ENCODE data around the gene KRT38.
"Not testable (repeated sequence)": the region's sequence is repeated elsewhere in the genome, so short reads cannot be mapped to it uniquely, and the experiment has no call there.

Gene KRT38

DNA sequence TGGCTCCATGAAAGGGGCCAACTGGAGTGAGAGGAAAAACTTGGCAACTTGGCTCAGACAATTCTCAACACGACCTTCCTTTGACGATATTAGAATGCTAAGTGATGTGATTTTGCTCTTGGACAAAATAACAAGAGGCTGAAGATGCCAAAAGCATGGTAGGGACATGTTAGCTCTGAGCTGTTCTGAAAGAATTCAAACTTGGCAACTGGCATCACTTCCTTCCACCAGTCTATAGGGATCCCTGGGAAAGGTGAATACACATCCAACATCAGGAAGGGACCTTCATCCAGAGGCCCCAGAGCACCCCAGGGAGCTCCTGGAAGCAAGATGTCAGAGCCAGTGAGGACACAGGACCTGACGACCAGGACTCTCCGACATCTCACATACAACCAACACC is 20.6 kb downstream of the KRT38 start:
- no peak for DNase-seq

DNA sequence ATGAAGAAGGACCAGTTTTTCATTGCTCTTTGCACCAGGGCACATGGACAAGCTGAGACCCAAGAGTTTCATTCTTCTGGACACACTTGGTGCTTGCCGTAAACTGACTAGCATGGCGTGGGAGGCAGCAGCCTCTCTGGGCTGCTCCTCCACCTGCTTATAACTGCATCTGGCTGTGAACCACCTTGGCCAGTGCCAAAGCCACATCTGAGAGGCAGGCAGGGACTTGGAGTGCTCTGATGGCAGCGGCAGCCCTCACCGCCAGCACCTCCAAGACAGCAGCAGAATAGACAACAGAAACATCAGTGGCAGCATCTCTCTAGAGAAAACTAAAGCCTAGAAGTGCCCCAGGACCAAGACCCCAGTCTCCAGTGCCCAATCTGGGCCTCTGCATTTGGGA is 21.1 kb downstream of the KRT38 start:
- DNase-seq = no peak

DNA sequence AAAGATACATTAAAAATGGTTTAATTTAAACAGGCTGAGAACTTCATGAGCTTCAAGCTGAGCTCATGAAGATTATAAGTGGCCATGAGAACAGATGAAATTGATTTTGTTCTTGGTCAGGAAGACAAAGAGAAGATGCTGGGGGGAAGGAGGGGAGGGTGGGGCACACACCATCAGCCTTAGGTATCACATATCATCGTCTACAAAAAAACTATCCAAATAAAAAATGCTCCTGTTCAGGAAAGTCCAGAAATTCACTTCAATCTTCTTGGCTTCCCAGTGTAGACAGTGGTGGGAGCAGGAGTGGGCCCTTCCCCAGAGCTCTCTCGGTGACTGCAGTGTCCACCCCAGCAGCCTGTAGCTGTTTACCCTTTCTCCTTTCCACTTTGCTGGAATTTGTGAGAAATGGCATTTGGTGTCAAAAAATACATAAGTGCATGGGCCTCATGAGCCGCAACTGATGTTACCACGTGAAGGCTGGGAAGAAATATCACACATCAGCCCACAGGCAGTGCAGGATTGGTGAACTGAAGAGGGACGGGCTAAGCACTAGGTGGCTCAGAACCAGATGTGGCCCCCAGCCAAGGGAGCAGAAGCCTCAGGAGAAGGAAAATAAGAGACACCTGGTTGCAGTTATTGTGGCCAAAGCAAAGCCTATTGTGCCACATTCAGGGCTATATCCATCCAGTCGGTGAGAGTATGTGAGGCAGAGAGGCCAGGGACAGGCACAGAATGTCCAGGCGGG is 22.5 kb downstream of the KRT38 start:
- DNase-seq = no peak

DNA sequence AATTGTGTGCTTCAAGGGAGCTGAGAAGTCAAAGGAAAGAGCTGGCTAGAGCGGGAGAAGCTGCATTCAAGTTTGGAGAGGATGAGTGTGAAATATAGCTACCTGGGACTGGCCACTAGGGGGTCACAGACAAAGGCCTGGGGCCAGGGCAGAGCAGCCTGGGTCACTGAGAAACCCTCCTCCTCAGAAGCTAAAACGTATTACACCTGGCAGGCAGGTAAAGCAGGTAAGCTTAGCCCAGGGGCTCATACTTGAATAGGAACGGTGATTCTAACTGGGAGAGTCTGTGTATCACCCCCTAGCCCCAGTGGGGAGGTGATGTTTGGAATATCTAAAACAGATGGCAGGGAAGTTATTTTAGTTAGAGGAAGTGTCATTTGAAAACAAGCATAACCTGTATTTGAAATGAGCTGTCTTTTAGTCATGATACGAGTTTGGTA is 23.2 kb downstream of the KRT38 start:
- no peak for DNase-seq

DNA sequence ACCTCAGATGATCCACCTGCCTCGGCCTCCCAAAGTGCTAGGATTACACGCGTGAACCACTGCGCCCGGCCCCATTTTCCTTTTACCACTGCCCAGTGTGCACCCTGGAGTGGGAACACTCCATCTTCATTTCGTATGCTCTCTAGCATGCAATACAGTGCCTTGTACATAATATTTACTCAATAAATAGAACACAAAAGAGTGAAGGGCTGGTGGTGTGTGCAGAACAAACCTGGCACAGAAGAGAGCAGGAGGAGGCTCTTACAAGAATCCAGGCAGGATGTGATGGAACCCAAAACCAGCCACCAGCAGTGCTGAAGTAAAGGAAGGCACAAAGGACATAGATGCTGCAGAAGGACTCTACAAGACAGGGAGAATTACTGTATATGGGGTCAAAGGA is 23.7 kb downstream of the KRT38 start:
- no peak for DNase-seq

DNA sequence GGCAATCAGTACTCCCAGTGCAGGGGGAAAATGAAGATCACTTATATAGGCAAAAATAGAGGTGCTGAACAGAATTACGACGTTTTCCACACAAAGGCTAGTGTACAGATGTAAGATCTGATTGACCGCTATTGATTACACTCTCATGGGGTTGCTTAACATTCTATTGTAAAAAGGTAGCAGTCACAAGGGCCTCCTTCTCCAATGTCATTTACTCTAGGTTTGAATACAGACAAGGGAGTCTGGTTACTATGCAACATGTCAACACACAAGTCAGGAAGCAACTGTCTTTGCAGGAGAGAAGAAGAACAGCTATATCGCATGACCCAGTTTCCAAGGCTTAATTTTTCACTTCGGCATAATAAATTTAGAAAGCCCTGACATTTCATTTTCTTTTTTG is 24.3 kb downstream of the KRT38 start:
- DNase-seq = no peak

DNA sequence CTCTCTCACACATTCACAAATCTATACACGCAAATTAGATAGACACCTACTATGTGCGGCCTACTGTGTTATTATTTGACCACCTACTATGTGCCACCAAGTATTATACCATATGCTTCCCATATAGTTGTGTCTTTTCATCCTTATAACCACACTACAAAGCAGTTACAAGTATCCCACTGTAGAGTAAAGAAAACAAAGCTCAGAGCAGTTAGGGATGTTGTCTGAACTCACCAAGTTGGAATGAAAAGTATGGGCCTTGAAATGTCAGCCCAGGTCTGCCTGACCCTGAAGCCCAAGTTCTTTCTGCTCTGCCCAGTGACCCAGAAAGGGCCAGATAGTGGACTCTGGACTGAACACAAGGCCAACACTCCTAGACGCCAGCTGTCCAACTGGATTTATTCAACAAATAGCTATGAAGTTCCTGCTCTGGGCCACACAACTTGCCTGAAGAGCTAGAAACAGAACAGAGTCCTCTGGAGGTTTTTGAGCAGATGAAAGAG is 24.9 kb downstream of the KRT38 start:
- DNase-seq = no peak

DNA sequence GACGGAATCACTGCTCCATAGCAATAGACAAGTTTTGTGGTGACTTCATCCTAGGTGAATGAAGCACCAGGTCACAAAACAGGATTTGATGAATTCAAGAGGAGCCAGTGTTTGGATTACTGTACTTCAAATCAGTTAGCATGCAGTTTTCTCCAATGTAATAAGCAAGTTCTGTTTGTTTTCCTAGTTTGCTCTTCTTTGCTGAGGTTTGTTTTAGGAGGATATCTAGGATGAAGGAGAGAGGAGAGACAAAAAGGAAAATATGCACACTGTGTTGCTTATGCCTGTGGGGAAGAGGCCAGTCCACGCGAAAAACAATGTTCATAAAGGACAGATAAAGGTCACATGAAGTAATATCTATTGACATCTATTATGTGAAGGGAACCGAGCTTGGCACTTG is 25.4 kb downstream of the KRT38 start:
- no peak for DNase-seq

DNA sequence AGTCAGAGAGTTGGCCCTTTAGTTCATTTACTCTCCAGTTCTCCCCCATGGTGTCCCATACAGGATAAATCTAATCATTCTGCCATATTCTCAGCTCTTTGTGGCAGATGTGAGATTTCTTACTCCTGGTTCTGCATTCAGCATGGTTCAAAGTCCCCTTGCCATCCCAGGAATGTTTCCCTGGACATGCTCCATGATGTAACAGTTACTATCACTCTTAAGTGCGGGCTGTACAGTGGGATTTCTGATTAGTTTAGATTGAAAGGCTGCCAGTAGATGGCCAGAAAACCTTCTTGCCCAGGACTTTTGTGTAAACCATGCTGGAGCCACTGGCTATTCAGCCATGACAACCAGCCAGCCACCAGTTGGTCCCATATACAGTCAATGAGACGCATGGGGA is 26.8 kb downstream of the KRT38 start:
- no peak for DNase-seq

DNA sequence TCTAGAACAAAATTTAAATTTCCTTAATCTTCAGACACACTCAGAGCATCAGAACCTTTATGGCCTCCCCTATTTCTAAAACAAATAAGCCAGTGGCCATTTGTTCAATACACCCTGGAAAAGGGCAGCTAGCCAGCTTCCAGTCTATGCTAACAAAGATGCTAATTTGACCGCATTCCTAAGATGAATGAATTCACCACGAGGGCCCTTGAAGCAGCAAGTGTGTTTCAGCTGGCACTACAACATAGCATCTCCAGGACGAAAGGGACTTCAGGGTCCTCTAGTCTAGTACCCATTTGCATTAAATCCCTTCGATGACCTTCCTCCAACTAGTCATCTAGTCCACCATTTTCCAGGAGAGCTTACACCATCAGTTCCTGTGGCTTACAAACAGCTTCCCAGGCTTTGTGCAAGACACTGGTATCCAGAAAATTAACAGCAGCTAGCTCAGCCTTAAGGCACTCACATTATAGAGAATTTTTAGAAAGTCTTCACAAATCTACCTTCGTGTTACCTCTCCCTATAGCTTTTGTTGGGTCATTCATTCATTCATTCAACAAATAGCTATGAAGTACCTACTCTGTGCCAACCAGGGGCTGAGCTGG is 27.3 kb downstream of the KRT38 start:
- no peak for DNase-seq

DNA sequence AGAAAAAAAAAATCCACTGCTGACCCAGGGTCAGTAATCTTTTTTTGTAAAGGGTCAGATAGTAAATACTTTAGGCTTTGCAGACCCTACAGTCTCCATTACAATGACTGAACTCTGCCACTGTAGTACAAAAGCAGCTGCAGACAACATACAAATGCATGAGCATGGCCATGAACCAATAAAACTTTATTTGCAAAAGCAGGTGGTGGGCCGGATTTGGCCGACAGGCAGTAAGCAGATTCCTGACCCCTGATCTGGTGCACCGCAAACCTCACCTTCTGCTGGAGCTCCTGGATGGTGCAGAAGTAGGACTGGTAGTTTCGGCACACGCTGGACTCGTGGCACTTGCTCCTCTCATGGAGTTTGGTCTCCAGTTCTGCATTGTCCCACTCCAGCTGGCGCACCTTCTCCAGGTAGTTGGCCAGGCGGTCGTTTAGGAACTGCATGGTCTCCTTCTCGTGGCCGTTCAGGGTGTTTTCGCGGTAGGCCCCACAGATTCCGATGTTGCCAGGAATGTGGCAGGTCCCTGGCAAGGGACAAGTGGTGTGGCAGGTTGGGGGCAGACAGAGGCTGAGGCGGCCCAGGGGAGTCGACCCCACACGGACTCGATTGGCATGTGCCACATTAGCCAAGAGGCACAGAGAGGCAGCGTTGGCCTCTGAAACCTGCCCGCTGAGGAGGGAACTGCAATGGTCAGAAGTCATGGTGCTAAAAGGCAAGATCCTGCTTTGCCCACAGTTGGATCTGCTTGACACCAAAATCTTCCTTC is 29.5 kb downstream of the KRT38 start:
- no peak for DNase-seq

DNA sequence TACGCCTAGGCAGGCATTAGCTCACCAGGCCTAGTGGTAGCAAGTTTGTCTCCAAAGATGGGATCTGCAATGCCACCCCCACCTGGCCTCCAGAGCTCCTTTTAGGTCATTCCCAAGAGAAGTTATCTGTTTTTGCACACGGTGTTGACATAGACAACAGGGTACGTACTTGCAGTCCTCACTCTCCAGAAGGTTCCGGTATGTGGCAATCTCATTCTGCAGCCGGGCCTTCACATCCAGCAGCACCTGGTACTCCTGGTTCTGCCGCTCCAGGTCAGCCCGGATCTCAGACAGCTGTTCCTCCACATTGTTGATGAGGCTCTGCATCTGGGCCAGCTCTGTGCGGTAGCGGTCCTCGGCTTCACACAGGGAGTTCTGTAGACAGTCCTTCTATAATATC is 33.6 kb downstream of the KRT38 start:
- no peak for DNase-seq

DNA sequence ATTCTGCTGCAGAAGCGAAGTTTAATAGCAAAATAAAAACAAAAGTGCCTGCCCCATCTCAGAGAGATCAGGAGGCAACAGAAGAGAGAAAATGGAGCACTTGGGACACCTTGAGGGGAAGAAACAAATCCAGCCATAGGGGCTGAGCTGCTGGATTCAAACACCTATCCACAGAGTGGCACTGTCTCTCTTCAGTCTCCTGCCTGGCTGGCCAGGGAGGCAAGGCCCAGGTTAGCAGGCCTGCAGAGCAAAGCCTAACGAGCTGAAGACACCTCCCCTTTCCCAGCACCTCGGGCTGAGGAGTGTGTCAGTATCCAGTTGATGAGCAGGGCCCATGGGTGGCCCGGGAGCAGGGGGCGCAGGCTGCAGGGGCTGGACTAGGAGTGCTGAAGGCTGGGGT is 34.6 kb downstream of the KRT38 start:
- DNase-seq = no peak

DNA sequence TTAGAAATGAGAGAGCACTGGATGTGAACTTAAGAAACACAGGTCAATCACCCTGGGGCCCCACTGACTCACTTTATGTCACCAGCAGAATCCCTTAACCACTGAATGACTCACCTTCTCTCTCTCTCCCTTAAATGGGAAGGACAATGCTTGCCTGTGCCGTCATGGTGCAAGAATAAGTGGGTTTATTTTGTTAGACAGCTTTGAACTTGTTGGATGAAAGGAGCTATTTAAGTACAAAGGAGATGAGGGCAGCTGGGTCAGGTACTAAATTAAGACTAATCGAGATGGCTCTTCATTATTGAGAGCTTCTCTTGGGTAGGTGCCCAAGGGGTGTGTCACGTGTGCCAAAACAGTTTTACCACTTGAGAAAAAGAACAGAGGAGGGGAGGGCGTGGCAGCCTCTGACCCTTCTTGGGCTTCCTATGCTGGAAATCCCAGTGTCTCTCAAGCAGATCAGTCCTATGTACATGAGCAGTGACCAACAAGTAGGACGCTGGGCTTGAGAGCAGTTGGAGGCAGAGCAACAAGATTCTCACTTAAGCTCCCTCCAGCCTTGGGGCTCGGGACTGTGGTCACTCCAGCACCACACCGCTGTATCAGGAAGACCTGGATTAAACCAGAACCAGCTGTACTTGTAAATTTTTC is 36.6 kb downstream of the KRT38 start:
- peak in 1 of 5 donors; percentile 65 for DNase-seq

DNA sequence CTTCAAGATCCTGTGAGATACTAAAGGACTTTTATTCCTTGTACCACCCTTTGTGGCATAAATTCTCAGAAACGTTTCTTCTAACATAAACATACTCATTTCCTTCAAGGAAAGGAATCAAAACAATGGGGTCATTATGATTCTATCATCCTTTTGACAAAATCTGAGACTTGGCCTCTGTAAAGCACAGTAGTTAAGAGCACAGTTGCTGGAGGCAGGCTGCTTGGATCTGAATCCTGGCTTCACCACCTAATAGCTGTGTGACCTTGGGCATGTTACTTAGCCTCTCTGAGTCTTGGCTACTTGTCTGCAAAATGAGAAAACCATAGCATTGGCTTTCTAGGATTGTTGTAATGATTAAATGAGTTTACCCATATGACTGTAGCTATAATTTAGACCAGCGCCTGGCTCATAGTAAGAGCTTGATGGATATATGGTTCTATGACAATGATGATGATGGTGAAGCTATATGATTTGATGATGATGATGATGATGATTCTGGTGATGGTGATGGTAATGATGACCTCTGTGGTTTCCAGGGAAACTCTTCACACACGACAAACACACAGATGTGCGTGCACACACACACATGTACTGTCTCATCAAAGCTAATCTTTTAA is 37.3 kb downstream of the KRT38 start:
- DNase-seq = peak in 1 of 5 donors; percentile 36

DNA sequence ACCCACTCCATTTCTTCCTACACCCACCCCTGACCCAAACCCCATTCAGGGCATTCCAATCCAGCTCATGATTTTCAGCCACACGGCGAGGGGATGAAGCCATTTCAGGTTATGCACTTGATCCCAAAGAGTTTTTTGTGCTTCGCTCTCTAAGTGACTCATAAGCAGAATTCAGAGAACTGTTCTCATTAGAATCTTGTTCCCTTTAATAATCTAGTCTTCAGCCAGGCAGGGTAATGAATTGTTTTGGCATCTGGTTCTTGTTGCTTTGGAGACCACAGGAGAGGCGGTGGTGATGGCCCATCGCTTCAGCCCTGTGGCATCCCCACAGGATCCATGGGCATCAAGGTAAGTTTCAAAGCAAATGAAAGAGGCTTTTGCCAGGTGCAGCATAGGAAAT is 38.6 kb downstream of the KRT38 start:
- no peak for DNase-seq

DNA sequence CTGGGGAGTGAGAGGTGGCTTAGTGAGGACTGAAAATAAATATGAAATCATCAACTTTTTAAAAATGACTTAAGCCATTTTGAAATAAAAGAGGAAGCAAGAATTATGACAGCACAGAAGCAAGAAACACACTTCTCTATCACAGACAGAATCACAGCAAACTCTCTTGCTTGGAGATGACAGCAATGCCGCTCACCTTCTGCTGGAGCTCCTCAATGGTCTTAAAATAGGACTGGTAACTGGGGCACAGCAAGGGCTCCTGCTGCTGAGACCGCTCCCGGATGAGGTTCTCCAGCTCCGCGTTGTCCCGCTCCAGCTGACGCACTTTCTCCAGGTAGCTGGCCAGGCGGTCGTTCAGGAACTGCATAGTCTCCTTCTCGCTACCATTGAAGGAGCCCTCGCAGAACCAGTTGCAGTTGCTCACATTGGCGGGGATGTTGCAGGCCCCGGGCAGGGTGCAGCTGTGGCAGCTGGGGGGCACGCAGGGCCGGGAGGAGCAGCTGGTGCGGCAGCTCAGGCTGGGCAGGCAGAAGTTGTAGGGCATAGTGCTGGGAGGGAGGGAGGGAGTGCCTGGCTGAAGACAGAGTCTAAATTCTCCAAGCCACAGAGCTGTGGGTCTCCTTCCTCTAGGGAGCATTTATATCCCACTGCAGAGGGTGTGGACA is 43.7 kb downstream of the KRT38 start, which contains the start of gene KRT31:
KRT31 (minus strand) TSS at position 613 of the 665 bp plus-strand sequence; CDS start at position 544, 69 bp downstream.
- no peak for DNase-seq

DNA sequence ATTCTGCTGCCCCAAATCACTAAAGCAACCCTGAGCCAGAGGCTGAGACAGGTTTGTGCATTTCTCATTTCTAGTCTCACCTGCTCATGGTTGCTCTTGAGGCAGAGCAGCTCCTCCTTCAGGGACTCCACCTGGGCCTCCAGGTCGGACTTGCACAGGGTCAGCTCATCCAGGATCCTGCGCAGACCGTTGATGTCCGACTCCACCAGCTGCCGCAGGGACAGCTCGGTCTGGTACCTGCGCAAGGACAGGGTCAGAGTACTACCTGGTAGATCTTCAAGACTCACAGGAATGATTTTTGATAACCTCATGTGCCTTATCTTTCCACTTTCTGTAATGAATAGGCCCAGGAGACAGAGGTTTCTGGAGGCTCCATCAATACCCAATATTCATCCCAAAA is 44.4 kb downstream of the KRT38 start:
- no peak for DNase-seq

DNA sequence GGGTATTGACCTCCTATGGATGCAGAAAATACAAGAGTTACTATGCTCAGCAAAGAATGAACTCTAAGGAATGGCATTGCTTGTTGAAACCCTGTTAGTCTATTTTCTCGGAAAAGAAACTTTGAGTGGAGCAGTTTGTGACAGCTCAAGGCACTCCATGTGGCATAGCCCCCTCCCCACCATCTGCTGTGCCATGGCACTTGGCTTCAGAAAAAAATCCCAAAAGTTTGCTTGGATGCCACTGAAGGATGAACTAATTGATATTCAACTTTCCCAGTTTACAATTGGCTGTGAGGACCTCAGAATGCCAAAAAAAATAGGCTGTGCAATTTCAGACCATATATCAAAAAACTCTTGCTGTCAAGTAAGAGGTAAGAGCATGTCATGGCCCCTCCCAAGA is 45.2 kb downstream of the KRT38 start:
- DNase-seq = no peak

DNA sequence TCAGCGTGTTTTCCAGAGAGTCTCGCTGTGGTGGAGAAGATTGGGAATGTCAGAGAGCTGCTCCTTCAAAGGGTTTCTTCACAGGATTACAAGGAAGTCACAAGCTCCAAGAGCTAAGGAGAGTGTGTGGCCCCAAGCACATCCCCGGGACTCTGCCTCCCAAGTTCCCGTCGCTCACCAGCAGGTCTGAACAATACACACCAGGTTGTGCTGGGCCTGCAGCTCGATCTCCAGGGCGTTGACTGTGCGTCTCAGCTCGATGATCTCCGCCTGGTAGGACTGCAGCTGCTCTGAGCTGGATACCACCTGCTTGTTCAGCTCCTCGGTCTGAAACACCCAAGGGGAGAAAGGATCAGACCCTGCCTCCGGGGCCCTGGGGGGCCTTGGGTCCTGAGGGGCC is 45.7 kb downstream of the KRT38 start:
- DNase-seq = not testable (repeated sequence)

DNA sequence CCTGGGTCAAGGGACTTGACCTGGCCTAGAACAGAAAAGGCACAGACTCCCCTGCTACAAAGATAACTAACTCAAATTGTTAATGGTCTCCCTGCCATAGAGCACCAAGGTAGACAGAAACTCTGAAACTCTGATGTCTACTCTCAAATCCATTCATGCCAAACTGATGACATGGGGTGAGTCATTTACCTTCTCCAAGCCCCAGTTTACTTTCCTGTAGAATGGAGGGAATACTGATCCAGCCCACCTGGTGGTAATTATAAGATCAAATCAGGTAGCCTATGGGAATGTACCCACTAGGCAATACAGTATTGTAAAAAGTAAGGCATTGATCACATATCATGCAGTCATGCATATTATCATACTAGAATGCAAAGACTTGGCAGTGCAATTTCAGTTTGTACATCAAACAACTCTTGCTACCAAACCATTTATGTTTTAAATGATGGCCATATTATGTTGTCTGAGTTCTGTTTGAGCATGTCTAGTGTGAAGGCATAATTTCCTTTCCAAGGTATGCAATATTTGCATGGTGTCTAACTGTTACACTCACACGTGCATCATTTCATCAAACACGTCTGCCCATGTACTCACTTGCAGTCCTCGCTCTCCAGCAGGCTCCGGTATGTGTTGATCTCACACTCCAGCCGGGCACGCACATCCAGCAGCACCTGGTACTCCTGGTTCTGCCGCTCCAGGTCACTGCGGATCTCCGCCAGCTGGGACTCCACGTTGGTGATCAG is 46.4 kb downstream of the KRT38 start:
- no peak for DNase-seq
